ENCODE results near the gene ABCC4.

GRCh38 chr13:94984958-94985357 lies 316.3 kb downstream of the ABCC4 start:
- TF ChIP-seq POLR2AphosphoS5 (IDR thresholded peaks at IDR 0.05; ENCODE audit: borderline replicate concordance, low read depth, low read length) (no peak), EZH2 (IDR thresholded peaks at IDR 0.05) (no peak)

Measured in SK-N-MC (cell line).